AG10803 (cell line): Measurements from ENCODE around the gene BACE1-AS.
A peak's percentile ranks its signal among the peaks of the same experiment; 100 is the strongest.
"Not testable (repeated sequence)": the region's sequence is repeated elsewhere in the genome, so short reads cannot be mapped to it uniquely, and the experiment has no call there.

Experiments used
- DNase-seq: peaks from one replicate; pipeline ENCODE4 v3.0.0; 2010; ENCODE audit warnings: low read depth
- H3K4me3 ChIP-seq: 2 replicates; pipeline ENCODE4 v1.5.1; 2011; ENCODE audit warnings: mild to moderate bottlenecking, low read length, control low read depth
- TF ChIP-seq, protein P1 (sequence below): conservative IDR thresholded peaks from 2 replicates; pipeline ENCODE4 v1.5.1; 2011; ENCODE audit warnings: mild to moderate bottlenecking, low read length, control low read depth, inconsistent platforms

Gene BACE1-AS

DNA sequence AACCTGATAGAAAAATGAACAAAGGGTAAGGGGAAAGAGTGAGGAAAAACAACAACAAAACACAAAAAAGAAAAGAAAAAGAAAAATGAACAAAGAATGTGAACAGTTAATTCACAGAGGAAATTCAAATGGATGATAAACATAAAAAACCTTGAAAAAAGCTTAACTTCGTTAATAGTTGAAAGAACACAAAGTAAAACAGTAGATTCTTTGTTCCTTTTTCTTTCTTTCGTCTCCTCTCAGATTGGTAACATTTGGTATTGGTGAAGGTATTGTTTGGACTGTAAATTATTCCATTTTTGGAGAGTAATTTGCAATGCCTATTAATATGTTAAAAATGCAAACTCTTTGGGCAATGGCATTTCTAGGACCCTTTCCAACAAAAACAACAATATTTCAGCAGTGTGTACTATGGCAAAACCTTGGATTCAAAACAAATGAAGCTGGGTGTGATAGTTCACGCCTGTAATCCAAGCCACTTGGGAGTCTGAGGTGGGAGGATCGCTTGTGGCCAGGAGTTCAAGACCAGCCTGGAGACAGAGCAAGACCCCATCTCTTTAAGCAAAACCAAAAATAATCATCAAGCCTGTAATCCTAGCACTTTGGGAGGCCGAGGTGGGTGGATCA, 28.2 kb downstream of the BACE1-AS start:
- H3K4me3 ChIP-seq: no peak overlapping the region
- TF ChIP-seq, protein P1, sequence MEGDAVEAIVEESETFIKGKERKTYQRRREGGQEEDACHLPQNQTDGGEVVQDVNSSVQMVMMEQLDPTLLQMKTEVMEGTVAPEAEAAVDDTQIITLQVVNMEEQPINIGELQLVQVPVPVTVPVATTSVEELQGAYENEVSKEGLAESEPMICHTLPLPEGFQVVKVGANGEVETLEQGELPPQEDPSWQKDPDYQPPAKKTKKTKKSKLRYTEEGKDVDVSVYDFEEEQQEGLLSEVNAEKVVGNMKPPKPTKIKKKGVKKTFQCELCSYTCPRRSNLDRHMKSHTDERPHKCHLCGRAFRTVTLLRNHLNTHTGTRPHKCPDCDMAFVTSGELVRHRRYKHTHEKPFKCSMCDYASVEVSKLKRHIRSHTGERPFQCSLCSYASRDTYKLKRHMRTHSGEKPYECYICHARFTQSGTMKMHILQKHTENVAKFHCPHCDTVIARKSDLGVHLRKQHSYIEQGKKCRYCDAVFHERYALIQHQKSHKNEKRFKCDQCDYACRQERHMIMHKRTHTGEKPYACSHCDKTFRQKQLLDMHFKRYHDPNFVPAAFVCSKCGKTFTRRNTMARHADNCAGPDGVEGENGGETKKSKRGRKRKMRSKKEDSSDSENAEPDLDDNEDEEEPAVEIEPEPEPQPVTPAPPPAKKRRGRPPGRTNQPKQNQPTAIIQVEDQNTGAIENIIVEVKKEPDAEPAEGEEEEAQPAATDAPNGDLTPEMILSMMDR: no peak
- peak; percentile 90 for DNase-seq

DNA sequence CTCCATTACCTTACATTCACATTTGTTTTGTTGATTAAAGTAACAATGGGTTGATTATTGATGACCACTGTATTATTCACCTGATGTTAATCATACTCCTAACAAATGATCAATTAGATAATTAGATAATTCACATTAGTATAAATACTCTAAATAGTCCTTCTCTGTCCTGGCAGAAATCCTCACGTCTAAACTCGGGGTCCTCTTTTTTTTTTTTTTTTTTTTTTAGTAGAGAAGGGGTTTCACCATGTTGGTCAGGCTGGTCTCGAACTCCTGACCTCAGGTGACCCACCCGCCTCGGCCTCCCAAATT, 36.1 kb downstream of the BACE1-AS start:
- not testable (repeated sequence) for DNase-seq
- peak overlapping the region; percentile 83 for H3K4me3 ChIP-seq

DNA sequence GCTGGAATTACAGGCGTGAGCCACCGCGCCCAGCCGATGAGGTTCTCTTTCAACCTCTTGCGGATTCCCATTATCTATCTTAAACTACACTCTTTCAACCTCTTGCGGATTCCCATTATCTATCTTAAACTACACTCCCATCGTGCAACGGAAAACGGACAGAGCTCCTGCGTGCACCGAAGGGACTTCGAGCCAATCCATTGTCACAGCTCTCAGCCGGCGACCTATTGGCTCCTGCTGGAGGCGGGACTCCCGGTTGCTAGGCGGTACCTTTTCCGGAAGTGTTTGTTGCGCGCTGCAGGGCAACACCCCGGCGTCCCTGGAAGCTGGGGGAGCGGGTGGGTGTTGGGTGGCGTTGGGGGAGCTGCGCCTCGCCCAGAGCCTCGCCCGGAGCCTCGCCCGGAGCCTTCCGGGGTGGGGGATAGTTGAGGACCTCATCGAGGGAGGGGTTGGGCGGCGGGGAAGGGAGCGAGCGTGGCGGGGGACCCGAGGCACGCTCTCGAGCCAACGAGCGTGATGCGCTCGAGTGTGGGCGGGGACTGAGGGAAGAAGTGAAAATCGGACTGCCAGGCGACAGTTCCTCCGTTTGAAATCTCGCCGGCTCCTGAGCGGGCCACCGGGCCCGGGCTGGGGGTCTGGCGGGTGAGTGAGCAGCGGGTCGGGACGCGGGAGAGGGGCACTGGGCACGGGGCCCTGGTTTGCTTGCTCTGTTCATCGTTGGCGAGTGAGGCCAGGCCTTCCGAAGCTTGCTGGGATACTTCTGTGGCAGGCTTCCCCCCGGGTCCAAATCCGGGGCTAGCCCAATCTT, 36.6 kb downstream of the BACE1-AS start, which contains the start of gene CEP164:
TSS of gene CEP164 (plus strand) at position 288 of the 808 bp plus-strand sequence. CDS start 10,733 bp downstream, outside the sequence.
- DNase-seq: peak; percentile 98
- TF ChIP-seq, protein P1: no peak

DNA sequence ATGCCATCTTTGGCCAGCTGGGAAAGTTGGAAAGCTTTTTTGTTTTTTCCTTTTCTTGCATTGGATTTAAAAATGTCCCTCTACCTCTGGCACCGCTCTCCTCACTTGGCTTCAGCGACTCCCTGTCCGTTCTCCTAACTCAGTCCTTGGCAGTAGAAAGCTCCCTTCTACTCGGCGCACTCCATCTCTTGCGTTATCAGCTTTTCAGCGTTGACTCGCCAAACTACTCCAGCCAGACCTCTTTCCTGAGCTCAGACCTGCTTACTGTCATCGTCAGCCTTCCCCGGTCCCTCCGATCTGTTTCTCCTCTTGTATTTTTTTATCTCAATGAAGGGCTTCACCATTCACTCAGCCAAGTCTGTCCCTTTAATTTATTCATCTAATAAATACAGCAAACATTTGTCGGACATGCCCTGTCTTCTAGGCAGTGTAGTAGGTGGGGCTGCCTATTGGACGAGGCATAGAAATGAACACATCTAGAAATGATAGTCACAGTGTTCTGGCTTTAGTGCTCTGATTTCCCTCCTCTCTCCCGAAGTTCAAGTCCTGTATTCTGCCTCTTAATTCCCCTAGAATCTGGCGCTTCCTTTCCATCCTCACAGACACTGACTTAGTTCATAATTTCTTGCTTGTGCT, 37.3 kb downstream of the BACE1-AS start:
- TF ChIP-seq, protein P1: no peak
- peak; percentile 49 for DNase-seq
- H3K4me3 ChIP-seq: peak overlapping the region; percentile 83

More for the DNA sequence above, 36.6 kb downstream of the BACE1-AS start, which contains the start of gene CEP164:
- peak within 1 kb of the TSS; percentile 83 for H3K4me3 ChIP-seq

DNA sequence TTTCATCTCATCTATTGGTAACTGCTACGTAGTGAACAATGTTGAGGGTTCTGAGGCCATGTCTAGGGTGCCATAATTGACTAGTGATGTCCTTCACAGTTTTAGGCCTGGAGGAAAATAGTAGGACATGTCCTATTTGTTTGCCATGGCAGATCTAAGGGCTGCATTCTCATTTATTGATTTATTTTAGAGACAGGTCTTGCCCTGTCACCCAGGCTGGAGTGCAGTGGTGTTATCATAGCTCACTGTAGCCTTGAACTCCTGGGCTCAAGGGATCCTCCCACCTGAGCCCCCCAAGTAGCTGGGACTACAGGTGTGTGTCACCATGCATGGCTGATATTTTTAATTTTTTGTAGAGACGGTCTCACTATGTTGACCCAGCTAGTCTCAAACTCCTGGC, 41.7 kb downstream of the BACE1-AS start:
- TF ChIP-seq, protein P1: no peak
- DNase-seq: no peak
- no peak overlapping the region for H3K4me3 ChIP-seq

DNA sequence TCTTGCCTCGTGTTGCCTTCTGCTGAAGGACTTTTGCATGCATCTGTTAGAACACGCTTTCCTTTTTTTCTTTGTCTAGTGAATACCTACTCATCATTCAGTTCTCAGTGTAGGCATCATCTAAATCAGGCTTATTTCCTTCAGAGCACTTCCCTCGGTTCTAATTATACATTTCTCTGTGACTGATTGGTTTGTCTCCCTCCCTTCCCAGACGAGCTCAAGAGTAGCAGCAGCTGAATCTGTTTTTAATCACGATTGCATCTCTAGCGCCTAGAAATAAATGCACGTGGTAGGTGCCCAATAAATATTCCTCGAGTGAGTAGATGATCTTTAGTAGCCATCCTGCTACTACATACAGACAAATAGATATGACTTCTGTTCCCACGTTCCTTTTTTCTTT, 42.8 kb downstream of the BACE1-AS start:
- peak; percentile 45 for DNase-seq
- H3K4me3 ChIP-seq: no peak overlapping the region
- TF ChIP-seq, protein P1: no peak

DNA sequence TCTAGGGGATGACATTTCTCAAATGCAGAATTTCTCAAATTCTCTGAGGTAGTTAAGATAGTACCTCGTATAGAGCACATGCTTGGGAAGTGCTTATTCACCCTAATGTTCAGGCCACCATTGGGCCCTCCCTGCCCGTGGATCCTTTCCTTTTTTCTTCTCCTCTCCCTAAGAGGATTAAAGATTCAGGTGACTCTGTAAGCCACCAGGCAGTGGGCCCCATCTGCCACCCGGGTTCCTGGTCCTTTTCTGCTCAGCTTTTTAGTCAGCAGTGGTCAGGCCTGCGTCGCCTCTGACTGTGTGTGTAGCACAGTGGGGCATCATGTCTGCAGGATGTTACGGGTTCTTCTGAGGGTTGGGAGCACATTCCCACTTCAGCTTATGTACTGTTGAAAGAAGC, 43.8 kb downstream of the BACE1-AS start:
- no peak for DNase-seq
- TF ChIP-seq, protein P1: no peak

More for the DNA sequence above, 43.8 kb downstream of the BACE1-AS start:
- H3K4me3 ChIP-seq: no peak overlapping the region
